Measurements from ENCODE around the gene ZNF638. TPM values are rescaled to one million over a fixed set of nuclear protein-coding genes. Genes with fewer than 3 reads are reported as not detected.

Gene ZNF638
- total and polyA plus RNA-seq, 9 of the 15 experiments (the other 6 are each of a cell fraction or from before 2014, with no cell fraction given): 53.3 to 165 (median 98.8) TPM

GRCh38 chr2:71389384-71390072 lies 57.9 kb downstream of the ZNF638 start:
- Histone ChIP-seq H3K9ac (ENCODE audit: insufficient read depth in 1 of 2, low read depth in 2 of 2, low read length in 2 of 2) (no peak overlapping the region), H3K4me1 (replicated peaks in 1 of 2; ENCODE audit: control insufficient read depth in 2 of 2, insufficient read depth in 2 of 2, low read length in 2 of 2) (no peaks in the 10 kb centered on the region), H3K4me3 (no peak overlapping the region), H3K9me3 (replicated peaks; ENCODE audit: control insufficient read depth, insufficient read depth, low read depth, low read length) (no peaks in the 10 kb centered on the region), H3K27ac (ENCODE audit: extremely low read depth, low read depth, low read length) (no peak overlapping the region), H3K27me3 (ENCODE audit: control insufficient read depth in 2 of 2, insufficient read depth in 2 of 2, low read length in 2 of 2) (no peaks in the 10 kb centered on the region), H3K9me1 (ENCODE audit: control insufficient read depth, insufficient read depth, low read length) (no peaks in the 10 kb centered on the region), H4K20me1 (replicated peaks; ENCODE audit: control insufficient read depth, insufficient read depth, low read length) (no peaks in the 10 kb centered on the region), H3K79me2 (ENCODE audit: control insufficient read depth, insufficient read depth, low read length) (no peaks in the 10 kb centered on the region), H3K4me2 (ENCODE audit: insufficient read depth, low read length) (no peak overlapping the region), H3K36me3 (ENCODE audit: control insufficient read depth, insufficient read depth, low read length) (peaks cover 75% of the 10 kb centered on the region), H2AFZ (ENCODE audit: low read depth, low read length) (no peak overlapping the region)
- CTCF ChIA-PET (ENCODE audit: low intra/inter-chr PET ratio): no interaction called here
- TF ChIP-seq POLR2A (conservative IDR thresholded peaks at IDR 0.05) (peak; percentile 33; the same call in 1 of the 2 replicates), ZNF696 (CRISPR knock-in tag; conservative IDR thresholded peaks at IDR 0.05) (no peak)
- DNase-seq (ENCODE audit: extremely low read depth in 1 of 4, low spot score in 3 of 4) (no peak), FAIRE-seq (no peak), ATAC-seq (no peak)
- BruUV-seq (replicated peaks): no TSS peak
- in situ Hi-C loops (cut with MboI): no loop called here
- POLR2A ChIA-PET: interaction anchor here (1.1 kb wide), 1 partner anchor 15 kb away, joined by 3 read pairs; no protein-coding TSS in a partner anchor
- intact Hi-C loops (cut with micrococcal nuclease): no loop called here
- 98% methylated on average over 12 of the region's 12 CpGs for WGBS (ENCODE audit: insufficient coverage, low coverage, missing lambda C conversion rate)

- ATAC-seq (no peak), FAIRE-seq (no peak), DNase-seq (ENCODE audit: extremely low read depth in 1 of 4, low spot score in 3 of 4) (no peak)
- Histone ChIP-seq H3K4me3 (no peak overlapping the region), H3K36me3 (ENCODE audit: control insufficient read depth, insufficient read depth, low read length) (peaks cover 81% of the 10 kb centered on the region), H3K27me3 (ENCODE audit: control insufficient read depth in 2 of 2, insufficient read depth in 2 of 2, low read length in 2 of 2) (no peaks in the 10 kb centered on the region), H3K9me3 (replicated peaks; ENCODE audit: control insufficient read depth, insufficient read depth, low read depth, low read length) (no peaks in the 10 kb centered on the region), H3K9me1 (ENCODE audit: control insufficient read depth, insufficient read depth, low read length) (no peaks in the 10 kb centered on the region), H3K4me2 (ENCODE audit: insufficient read depth, low read length) (no peak overlapping the region), H3K4me1 (replicated peaks in 1 of 2; ENCODE audit: control insufficient read depth in 2 of 2, insufficient read depth in 2 of 2, low read length in 2 of 2) (no peaks in the 10 kb centered on the region), H3K9ac (ENCODE audit: insufficient read depth in 1 of 2, low read depth in 2 of 2, low read length in 2 of 2) (no peak overlapping the region), H2AFZ (ENCODE audit: low read depth, low read length) (no peak overlapping the region), H3K27ac (ENCODE audit: extremely low read depth, low read depth, low read length) (no peak overlapping the region), H4K20me1 (replicated peaks; ENCODE audit: control insufficient read depth, insufficient read depth, low read length) (no peaks in the 10 kb centered on the region), H3K79me2 (ENCODE audit: control insufficient read depth, insufficient read depth, low read length) (no peaks in the 10 kb centered on the region)
- in situ Hi-C loops (cut with MboI) (no loop called here), intact Hi-C loops (cut with micrococcal nuclease) (no loop called here)
- no TSS peak for BruUV-seq (replicated peaks)
- 96% methylated on average over 8 of the region's 8 CpGs for WGBS (ENCODE audit: insufficient coverage, low coverage, missing lambda C conversion rate)
- POLR2A ChIA-PET: no interaction called here
- CTCF ChIA-PET (ENCODE audit: low intra/inter-chr PET ratio): no interaction called here
- TF ChIP-seq THAP7 (CRISPR knock-in tag; IDR thresholded peaks at IDR 0.05) (no peak), U2AF2 (optimal IDR thresholded peaks at IDR 0.05; ENCODE audit: low read depth, low read length) (no peak), ZNF436 (CRISPR knock-in tag; IDR thresholded peaks at IDR 0.05) (no peak), KAT7 (CRISPR knock-in tag; IDR thresholded peaks at IDR 0.05; ENCODE audit: borderline replicate concordance) (no peak), SNIP1 (IDR thresholded peaks at IDR 0.05; ENCODE audit: low read depth) (no peak), ZNF707 (CRISPR knock-in tag; conservative IDR thresholded peaks at IDR 0.05) (no peak), ZNF282 (CRISPR knock-in tag; IDR thresholded peaks at IDR 0.05) (no peak), MYC (IDR thresholded peaks at IDR 0.05; ENCODE audit: low read depth, low read length) (no peak), MYC (CRISPR knock-in tag; IDR thresholded peaks at IDR 0.05; ENCODE audit: borderline replicate concordance, low read depth) (no peak), MCM2 (IDR thresholded peaks at IDR 0.05; ENCODE audit: low read depth) (no peak), ARID3A (IDR thresholded peaks at IDR 0.05; ENCODE audit: borderline replicate concordance, low read depth, low read length) (no peak), ZBTB34 (CRISPR knock-in tag; IDR thresholded peaks at IDR 0.05) (no peak)
Observed at GRCh38 chr2:71393216-71393615, 61.6 kb downstream of the ZNF638 start.

All from K562 (cell line).